Endothelial cell of umbilical vein (primary cell): ENCODE data around the gene KRT84. TPM values are rescaled to one million over a fixed set of nuclear protein-coding genes. Genes with fewer than 3 reads are reported as not detected.

Experiments
- BruUV-seq: library from RNA; stranded (reverse); fragments of 400-500 nt; replicated peaks from 2 replicates; lab custom pipeline; 2021; lab: Mats Ljungman, UMichigan
- CTCF ChIA-PET: fragments of 300-600, 350-600 bp; sonication (Branson Sonifier 250); formaldehyde crosslinking; loops from one replicate; lab custom pipeline; 2021; ENCODE audit warnings: antibody characterized with exemption, inconsistent platforms; lab: Charles Lee
- POLR2A ChIA-PET: fragments of 300-600, 350-600 bp; sonication (Branson Sonifier 250); formaldehyde crosslinking; loops from one replicate; lab custom pipeline; 2021; ENCODE audit warnings: antibody characterized with exemption, inconsistent platforms; lab: Charles Lee
- DNase-seq: peaks from one replicate; pipeline ENCODE4 v3.0.0-alpha.2; 2011; ENCODE audit warnings: low read depth, low spot score
- FAIRE-seq: peaks from 2 replicates; lab custom pipeline; 2011; peaks lifted over from hg19 to GRCh38; lab: Jason Lieb, UNC
- H2AFZ ChIP-seq: 2 replicates; pipeline ENCODE4 v1.6.0; 2012; ENCODE audit warnings: low read depth, low read length, control low read depth, inconsistent platforms
- H3K27ac ChIP-seq: 2 replicates; pipeline ENCODE4 v1.5.1; 2011; ENCODE audit warnings: low read depth, mild to moderate bottlenecking, control low read depth, low read length, moderate library complexity; ENCODE audit not compliant: insufficient read depth
- H3K27me3 ChIP-seq, 2 experiments: 2 replicates each; pipeline versions ENCODE4 v1.6.0 to v1.6.1; 2011; ENCODE audit warnings: low read length in 2 of 2, mixed read lengths in 1 of 2; ENCODE audit not compliant: control insufficient read depth in 2 of 2, insufficient read depth in 2 of 2
- H3K36me3 ChIP-seq, 2 experiments: 2 replicates in 1 of 2; 3 replicates in 1 of 2; pipeline ENCODE4 v1.5.1; 2011; ENCODE audit warnings: low read length in 2 of 2, mild to moderate bottlenecking in 1 of 2, moderate library complexity in 1 of 2; ENCODE audit not compliant: control insufficient read depth in 2 of 2, insufficient read depth in 2 of 2; ENCODE audit errors: extremely low read depth in 1 of 2
- H3K4me1 ChIP-seq: 3 replicates; pipeline ENCODE4 v1.5.1; 2011; ENCODE audit warnings: mild to moderate bottlenecking, low read length; ENCODE audit not compliant: control insufficient read depth, insufficient read depth; ENCODE audit errors: extremely low read depth
- H3K4me2 ChIP-seq: 2 replicates; pipeline ENCODE4 v1.6.1; 2011; ENCODE audit warnings: low read length, control low read depth, mixed read lengths; ENCODE audit not compliant: insufficient read depth
- H3K4me3 ChIP-seq, 3 experiments: fragments of 200-600 bp in 1 of 3; sonication (generic), shearing (Covaris generic) in 1 of 3; replicated peaks in 1 of 3; 2 replicates each; pipeline ENCODE4 v1.5.1; 2011 to 2016; ENCODE audit warnings: control low read depth in 3 of 3, low read length in 3 of 3, mild to moderate bottlenecking in 2 of 3, inconsistent platforms in 1 of 3, low read depth in 1 of 3, moderate library complexity in 1 of 3; ENCODE audit not compliant: insufficient read depth in 1 of 3
- H3K79me2 ChIP-seq: 2 replicates; pipeline ENCODE4 v1.6.0; 2012; ENCODE audit warnings: low read length, inconsistent platforms; ENCODE audit not compliant: control insufficient read depth, insufficient read depth
- H3K9ac ChIP-seq: replicated peaks from 2 replicates; pipeline ENCODE3; 2011; ENCODE audit warnings: low read length, control low read depth; ENCODE audit not compliant: insufficient read depth; ENCODE audit errors: extremely low read depth
- H3K9me1 ChIP-seq: replicated peaks from 3 replicates; pipeline ENCODE4 v1.6.0; 2011; ENCODE audit warnings: mild to moderate bottlenecking, low read length; ENCODE audit not compliant: control insufficient read depth, insufficient read depth; ENCODE audit errors: extremely low read depth
- H3K9me3 ChIP-seq: replicated peaks from 2 replicates; pipeline ENCODE4 v1.5.1; 2012; ENCODE audit warnings: low read length, inconsistent platforms; ENCODE audit not compliant: control insufficient read depth, insufficient read depth
- H4K20me1 ChIP-seq: replicated peaks from 2 replicates; pipeline ENCODE3; 2011; ENCODE audit warnings: mild to moderate bottlenecking, low read length; ENCODE audit not compliant: control insufficient read depth, insufficient read depth; ENCODE audit errors: extremely low read depth
- CTCF ChIP-seq, 2 donors: IDR thresholded peaks; 1 replicate in 1 of 2; 2 replicates in 1 of 2; pipeline ENCODE4 v1.5.1; 2011; ENCODE audit warnings: low read length in 2 of 2, mild to moderate bottlenecking in 2 of 2, moderate library complexity in 2 of 2, control low read depth in 1 of 2, inconsistent platforms in 1 of 2, low read depth in 1 of 2; ENCODE audit not compliant: insufficient read depth in 1 of 2; ENCODE audit errors: extremely low read depth in 1 of 2
- EZH2 ChIP-seq: IDR thresholded peaks from 2 replicates; pipeline ENCODE4 v1.6.1; 2012; ENCODE audit warnings: borderline replicate concordance, low read depth, mild to moderate bottlenecking, moderate library complexity, low read length, inconsistent platforms; ENCODE audit not compliant: severe bottlenecking
- FOS ChIP-seq: IDR thresholded peaks from 2 replicates; pipeline ENCODE4 v1.6.1; 2011; ENCODE audit warnings: mild to moderate bottlenecking, low read length, moderate library complexity, borderline replicate concordance; ENCODE audit not compliant: insufficient read depth
- GATA2 ChIP-seq: IDR thresholded peaks from 2 replicates; pipeline ENCODE4 v1.7.0; 2011; ENCODE audit warnings: low read depth, mild to moderate bottlenecking, moderate library complexity, mixed read lengths, low read length; ENCODE audit not compliant: insufficient read length, insufficient read depth
- MYC ChIP-seq: IDR thresholded peaks from one replicate; pipeline ENCODE4 v1.6.1; 2011; ENCODE audit warnings: mild to moderate bottlenecking, low read depth, low read length
- dilution Hi-C: fragments of 300-500 bp; cut with MboI; formaldehyde crosslinking; loops from one replicate; pipeline ENCODE4 v1.15.0; 2019; ENCODE audit warnings: low sequenced_read_pairs; ENCODE audit not compliant: extremely low pct_ligation_motif_present
- intact Hi-C: fragments of 100-400 bp; cut with micrococcal nuclease; formaldehyde crosslinking; loops from one replicate; pipeline ENCODE4 v1.10.0; 2022
- polyA plus RNA-seq, 4 experiments: library from polyadenylated mRNA; depleted of rRNA in 3 of 4; stranded (reverse) in 3 of 4; unstranded in 1 of 4; fragments of >200 nt; gene quantifications; 2 replicates each; pipeline versions ENCODE4 v1.2.1 to v1.2.3, GENCODE V29; 2011 to 2012; ENCODE audit warnings: missing spikeins in 1 of 4
- total RNA-seq: library from RNA; stranded (reverse); gene quantifications from 2 replicates; pipeline ENCODE4 v1.2.3, GENCODE V29; 2021

KRT84 gene
- total and polyA plus RNA-seq, 2 donors (not counting 3 experiments of a cell fraction or from before 2014, with no cell fraction given) = not detected

DNA sequence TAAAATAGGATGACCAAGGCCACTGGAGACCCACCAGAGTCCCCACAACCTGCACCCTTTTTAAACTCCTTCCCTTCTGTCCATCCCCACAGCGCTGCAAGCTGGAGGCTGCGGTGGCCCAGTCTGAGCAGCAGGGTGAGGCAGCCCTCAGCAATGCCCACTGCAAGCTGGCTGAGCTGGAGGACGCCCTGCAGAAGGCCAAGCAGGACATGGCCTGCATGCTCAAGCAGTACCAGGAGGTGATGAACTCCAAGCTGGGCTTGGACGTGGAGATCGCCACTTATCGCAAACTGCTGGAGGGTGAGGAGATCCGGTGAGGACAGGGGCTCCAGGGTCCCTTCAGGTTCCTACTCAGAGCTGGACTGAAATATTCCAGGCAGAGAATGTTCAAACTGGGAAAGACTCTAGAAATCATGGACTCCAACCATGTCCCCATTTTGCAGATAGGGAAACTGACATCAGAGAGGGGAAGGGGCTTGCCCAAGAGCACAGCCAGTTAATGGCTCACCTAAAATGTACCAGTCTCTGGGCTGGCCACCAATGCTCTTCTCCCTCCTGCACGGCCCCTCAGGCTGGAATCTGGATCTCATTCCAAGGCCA, 35.3 kb downstream of the KRT84 start:
- peaks cover 12 to 19% of the 10 kb centered on the region in 2 experiments for H3K27me3 ChIP-seq
- H2AFZ ChIP-seq = no peak overlapping the region
- no peaks in the 10 kb centered on the region for H3K79me2 ChIP-seq
- H4K20me1 ChIP-seq = no peaks in the 10 kb centered on the region
- dilution Hi-C loops = no loop called here
- H3K9me3 ChIP-seq = no peaks in the 10 kb centered on the region
- BruUV-seq = no TSS peak
- no peak for TF ChIP-seq MYC
- TF ChIP-seq EZH2 = no peak
- no peak for TF ChIP-seq GATA2
- no peak for TF ChIP-seq CTCF (IDR thresholded peaks at IDR 0.05; ENCODE audit: extremely low read depth in 1 of 2, insufficient read depth in 1 of 2, low read depth in 1 of 2, low read length in 2 of 2)
- TF ChIP-seq FOS = no peak
- ChIA-PET CTCF (interaction anchor here (1.0 to 1.1 kb wide), 3 partner anchors 8 to 70 kb away, joined by 3 to 4 read pairs (median 3); no protein-coding TSS in a partner anchor), POLR2A (no interaction called here)
- H3K9ac ChIP-seq = no peak overlapping the region
- intact Hi-C loops = no loop called here
- no peak overlapping the region for H3K4me3 ChIP-seq
- FAIRE-seq (no peak), DNase-seq (no peak)
- no peaks in the 10 kb centered on the region for H3K9me1 ChIP-seq
- H3K36me3 ChIP-seq = no peaks in the 10 kb centered on the region
- no peak overlapping the region for H3K27ac ChIP-seq
- H3K4me1 ChIP-seq = no peaks in the 10 kb centered on the region
- no peak overlapping the region for H3K4me2 ChIP-seq
